H1 (cell line): Measurements from ENCODE around the gene MRPL34. TPM values are rescaled to one million over a fixed set of nuclear protein-coding genes. Genes with fewer than 3 reads are reported as not detected.
A peak's percentile ranks its signal among the peaks of the same experiment; 100 is the strongest.

Source experiments
- CTCF ChIA-PET: fragments of 300-600 bp; sonication (Branson Sonifier 250); formaldehyde crosslinking; loops from one replicate; lab custom pipeline; 2021; ENCODE audit not compliant: partially characterized antibody; lab: Charles Lee
- POLR2A ChIA-PET: fragments of 300-600 bp; sonication (Branson Sonifier 250); formaldehyde crosslinking; loops from one replicate; lab custom pipeline; 2021; ENCODE audit warnings: inconsistent platforms; ENCODE audit not compliant: partially characterized antibody; lab: Charles Lee
- DNase-seq, 2 experiments: peaks; one replicate each; pipeline versions ENCODE4 v3.0.0 to v3.0.0-alpha.2; 2010 to 2022; ENCODE audit warnings: low spot score in 2 of 2, low read depth in 1 of 2, mixed read lengths in 1 of 2
- FAIRE-seq: peaks from 2 replicates; lab custom pipeline; 2011; peaks lifted over from hg19 to GRCh38; lab: Jason Lieb, UNC
- H2AFZ ChIP-seq: 2 replicates; pipeline ENCODE4 v1.8.1; 2012; ENCODE audit warnings: low read length, inconsistent platforms
- H2AK5ac ChIP-seq: 2 replicates; pipeline ENCODE4 v1.6.1; 2013; ENCODE audit warnings: low read depth, low read length
- H2BK120ac ChIP-seq: replicated peaks from 2 replicates; pipeline ENCODE3; 2013; ENCODE audit warnings: low read depth, low read length, inconsistent platforms
- H2BK12ac ChIP-seq: 2 replicates; pipeline ENCODE4 v1.6.1; 2013; ENCODE audit warnings: low read depth, low read length
- H2BK15ac ChIP-seq: 2 replicates; pipeline ENCODE4 v1.6.1; 2013; ENCODE audit warnings: low read length
- H2BK20ac ChIP-seq: 2 replicates; pipeline ENCODE4 v1.6.1; 2013; ENCODE audit warnings: low read length
- H2BK5ac ChIP-seq: 2 replicates; pipeline ENCODE4 v1.6.1; 2013; ENCODE audit warnings: low read depth, low read length
- H3K14ac ChIP-seq: 2 replicates; pipeline ENCODE4 v1.6.1; 2013; ENCODE audit warnings: inconsistent platforms; ENCODE audit not compliant: insufficient read length
- H3K18ac ChIP-seq: 2 replicates; pipeline ENCODE4 v1.6.1; 2013; ENCODE audit warnings: low read length; ENCODE audit errors: extremely low read depth
- H3K23ac ChIP-seq: 2 replicates; pipeline ENCODE4 v1.6.1; 2013; ENCODE audit warnings: inconsistent platforms; ENCODE audit not compliant: insufficient read length
- H3K23me2 ChIP-seq: 2 replicates; pipeline ENCODE4 v1.6.1; 2013; ENCODE audit warnings: low read depth, low read length
- H3K27ac ChIP-seq: 2 replicates; pipeline ENCODE4 v1.6.1; 2011; ENCODE audit warnings: low read depth, low read length, inconsistent platforms
- H3K27me3 ChIP-seq, 4 experiments: replicated peaks in 1 of 4; 1 replicate in 1 of 4; 2 replicates in 3 of 4; pipeline versions ENCODE4 v1.6.1 to v1.8.1; 2011 to 2013; ENCODE audit warnings: low read length in 3 of 4, mild to moderate bottlenecking in 3 of 4, inconsistent platforms in 2 of 4, mixed read lengths in 2 of 4, moderate library complexity in 1 of 4; ENCODE audit not compliant: control insufficient read depth in 3 of 4, insufficient read depth in 3 of 4; ENCODE audit errors: extremely low read depth in 1 of 4
- H3K36me3 ChIP-seq, 4 experiments: 2 replicates each; pipeline versions ENCODE4 v1.6.1 to v1.8.1; 2011 to 2013; ENCODE audit warnings: mild to moderate bottlenecking in 4 of 4, low read length in 3 of 4, moderate library complexity in 2 of 4, control low read depth in 1 of 4, inconsistent platforms in 1 of 4; ENCODE audit not compliant: insufficient read depth in 4 of 4, control insufficient read depth in 2 of 4
- H3K4ac ChIP-seq: replicated peaks from 2 replicates; pipeline ENCODE3; 2013; ENCODE audit warnings: low read length, low read depth, mixed read lengths, inconsistent platforms; ENCODE audit not compliant: insufficient read length
- H3K4me1 ChIP-seq, 4 experiments: replicated peaks in 1 of 4; 1 replicate in 1 of 4; 2 replicates in 3 of 4; pipeline versions ENCODE4 v1.6.1 to v1.8.1; 2011 to 2013; ENCODE audit warnings: low read length in 3 of 4, inconsistent platforms in 2 of 4, mixed read lengths in 1 of 4; ENCODE audit not compliant: insufficient read depth in 4 of 4, control insufficient read depth in 3 of 4
- H3K4me2 ChIP-seq, 2 experiments: 2 replicates each; pipeline versions ENCODE4 v1.6.1 to v1.8.1; 2011 to 2013; ENCODE audit warnings: low read depth in 2 of 2, low read length in 2 of 2, control low read depth in 1 of 2, inconsistent platforms in 1 of 2, mild to moderate bottlenecking in 1 of 2; ENCODE audit not compliant: insufficient read depth in 1 of 2
- H3K4me3 ChIP-seq, 4 experiments: fragments of 200-600, 300-600 bp in 1 of 4; sonication (generic), shearing (Covaris generic), sonication (Bioruptor Twin) in 1 of 4; 2 replicates each; pipeline versions ENCODE4 v1.5.1 to v1.8.1; 2011 to 2016; ENCODE audit warnings: low read length in 4 of 4, low read depth in 3 of 4, control low read depth in 2 of 4, inconsistent platforms in 2 of 4, mild to moderate bottlenecking in 2 of 4, mixed read lengths in 1 of 4, moderate library complexity in 1 of 4; ENCODE audit not compliant: insufficient read depth in 2 of 4; ENCODE audit errors: extremely low read depth in 1 of 4
- H3K56ac ChIP-seq: replicated peaks from 2 replicates; pipeline ENCODE3; 2013; ENCODE audit warnings: low read depth, mild to moderate bottlenecking, mixed read lengths, low read length, inconsistent platforms; ENCODE audit not compliant: insufficient read length
- H3K79me1 ChIP-seq: 2 replicates; pipeline ENCODE4 v1.6.1; 2013; ENCODE audit warnings: low read depth, low read length, control low read depth
- H3K79me2 ChIP-seq, 2 experiments: 2 replicates each; pipeline versions ENCODE4 v1.6.1 to v1.8.1; 2012 to 2013; ENCODE audit warnings: low read length in 2 of 2, mild to moderate bottlenecking in 2 of 2, inconsistent platforms in 1 of 2; ENCODE audit not compliant: insufficient read depth in 2 of 2, control insufficient read depth in 1 of 2
- H3K9ac ChIP-seq, 4 experiments: replicated peaks in 1 of 4; 1 replicate in 1 of 4; 2 replicates in 3 of 4; pipeline versions ENCODE4 v1.6.1 to v1.8.1; 2011 to 2013; ENCODE audit warnings: low read depth in 3 of 4, low read length in 3 of 4, control low read depth in 2 of 4, mild to moderate bottlenecking in 2 of 4, moderate library complexity in 2 of 4, inconsistent platforms in 1 of 4; ENCODE audit errors: extremely low read depth in 1 of 4
- H3K9me3 ChIP-seq, 2 experiments: 2 replicates each; pipeline versions ENCODE4 v1.6.1 to v1.8.1; 2012 to 2013; ENCODE audit warnings: mild to moderate bottlenecking in 2 of 2, moderate library complexity in 2 of 2, control low read depth in 1 of 2, inconsistent platforms in 1 of 2, low read depth in 1 of 2, low read length in 1 of 2, mixed read lengths in 1 of 2; ENCODE audit not compliant: insufficient read depth in 2 of 2
- H4K20me1 ChIP-seq, 2 experiments: replicated peaks in 1 of 2; 2 replicates each; pipeline versions ENCODE3 to v1.8.1; 2011 to 2013; ENCODE audit warnings: inconsistent platforms in 2 of 2, low read length in 2 of 2, mild to moderate bottlenecking in 1 of 2; ENCODE audit not compliant: insufficient read depth in 2 of 2, control insufficient read depth in 1 of 2
- H4K5ac ChIP-seq: 2 replicates; pipeline ENCODE4 v1.6.1; 2013; ENCODE audit warnings: low read length, low read depth, mixed read lengths, inconsistent platforms; ENCODE audit not compliant: insufficient read length
- H4K8ac ChIP-seq: 2 replicates; pipeline ENCODE4 v1.8.0; 2013; ENCODE audit warnings: mild to moderate bottlenecking, moderate library complexity, low read length, inconsistent platforms; ENCODE audit not compliant: insufficient read depth; ENCODE audit errors: extremely low read depth
- H4K91ac ChIP-seq: replicated peaks from 2 replicates; pipeline ENCODE3; 2013; ENCODE audit warnings: low read length, mixed read lengths, inconsistent platforms; ENCODE audit not compliant: insufficient read length
- BRCA1 ChIP-seq: IDR thresholded peaks from 2 replicates; pipeline ENCODE4 v1.6.1; 2012; ENCODE audit warnings: low read depth, low read length, improper control_type of control experiment
- CREB1 ChIP-seq: IDR thresholded peaks from 2 replicates; pipeline ENCODE4 v1.6.1; 2012; ENCODE audit warnings: inconsistent platforms
- HDAC2 ChIP-seq, 2 experiments: fragments of 300-600 bp in 1 of 2; sonication (generic) in 1 of 2; IDR thresholded peaks; 2 replicates each; pipeline ENCODE4 v1.6.1; 2011 to 2012; ENCODE audit warnings: low read depth in 2 of 2, low read length in 2 of 2, mild to moderate bottlenecking in 2 of 2, moderate library complexity in 2 of 2, borderline replicate concordance in 1 of 2, inconsistent platforms in 1 of 2
- KDM1A ChIP-seq: fragments of 200-600, 300-600 bp; sonication (generic); IDR thresholded peaks from 2 replicates; pipeline ENCODE4 v1.7.1; 2016; ENCODE audit warnings: mild to moderate bottlenecking, low read length, borderline replicate concordance
- RAD21 ChIP-seq, 2 experiments: IDR thresholded peaks in 1 of 2; conservative IDR thresholded peaks in 1 of 2; 2 replicates each; pipeline ENCODE4 v1.6.1; 2011; ENCODE audit warnings: low read depth in 2 of 2, low read length in 2 of 2, improper control_type of control experiment in 1 of 2, inconsistent platforms in 1 of 2, mild to moderate bottlenecking in 1 of 2, moderate library complexity in 1 of 2
- WGBS, 2 experiments: shearing (Covaris generic) in 1 of 2; methylation state at CpG; one replicate each; pipeline versions ENCODE4 v1.1.6 to v1.1.7; 2013 to 2015; ENCODE audit warnings: low lambda C conversion rate in 2 of 2, mixed read lengths in 2 of 2, inconsistent platforms in 1 of 2, low coverage in 1 of 2, missing lambda C conversion rate in 1 of 2; ENCODE audit not compliant: insufficient replicate concordance in 2 of 2, insufficient coverage in 1 of 2, insufficient read length in 1 of 2; ENCODE audit errors: extremely low coverage in 1 of 2, missing lambda C conversion rate in 1 of 2; 5-methylcytosine and 5-hydroxymethylcytosine counted together
- polyA plus RNA-seq, 7 experiments: library from polyadenylated mRNA; depleted of rRNA in 3 of 7; stranded (reverse) in 5 of 7; unstranded in 2 of 7; fragments of >200 nt in 5 of 7; fragments of 200-250 nt in 2 of 7; gene quantifications; 1 replicate in 5 of 7; 2 replicates in 1 of 7; 4 replicates in 1 of 7; pipeline versions ENCODE4 v1.2.1 to v1.2.3, GENCODE V29; 2011 to 2013; ENCODE audit warnings: missing spikeins in 2 of 7, mixed read lengths in 2 of 7
- total RNA-seq: library from RNA; stranded (reverse); fragmentation: NEBNext Ultra II Directional; extraction: Animal tissue kit (Norgen Biotek cat#: 25700); gene quantifications from 2 replicates; pipeline ENCODE4 v1.2.1, GENCODE V29; 2021
- TF ChIP-seq, protein P1 (sequence below), 3 experiments: IDR thresholded peaks; 1 replicate in 2 of 3; 2 replicates in 1 of 3; pipeline versions ENCODE4 v1.5.1 to v1.6.1; 2011; ENCODE audit warnings: low read length in 3 of 3, mild to moderate bottlenecking in 3 of 3, inconsistent platforms in 2 of 3, low read depth in 1 of 3, moderate library complexity in 1 of 3; ENCODE audit not compliant: insufficient read depth in 1 of 3; ENCODE audit errors: control extremely low read depth in 1 of 3

MRPL34 gene
- total and polyA plus RNA-seq, 2 of the 8 experiments (the other 6 are each of a cell fraction or from before 2014, with no cell fraction given): 91.9 to 99.6 TPM

DNA sequence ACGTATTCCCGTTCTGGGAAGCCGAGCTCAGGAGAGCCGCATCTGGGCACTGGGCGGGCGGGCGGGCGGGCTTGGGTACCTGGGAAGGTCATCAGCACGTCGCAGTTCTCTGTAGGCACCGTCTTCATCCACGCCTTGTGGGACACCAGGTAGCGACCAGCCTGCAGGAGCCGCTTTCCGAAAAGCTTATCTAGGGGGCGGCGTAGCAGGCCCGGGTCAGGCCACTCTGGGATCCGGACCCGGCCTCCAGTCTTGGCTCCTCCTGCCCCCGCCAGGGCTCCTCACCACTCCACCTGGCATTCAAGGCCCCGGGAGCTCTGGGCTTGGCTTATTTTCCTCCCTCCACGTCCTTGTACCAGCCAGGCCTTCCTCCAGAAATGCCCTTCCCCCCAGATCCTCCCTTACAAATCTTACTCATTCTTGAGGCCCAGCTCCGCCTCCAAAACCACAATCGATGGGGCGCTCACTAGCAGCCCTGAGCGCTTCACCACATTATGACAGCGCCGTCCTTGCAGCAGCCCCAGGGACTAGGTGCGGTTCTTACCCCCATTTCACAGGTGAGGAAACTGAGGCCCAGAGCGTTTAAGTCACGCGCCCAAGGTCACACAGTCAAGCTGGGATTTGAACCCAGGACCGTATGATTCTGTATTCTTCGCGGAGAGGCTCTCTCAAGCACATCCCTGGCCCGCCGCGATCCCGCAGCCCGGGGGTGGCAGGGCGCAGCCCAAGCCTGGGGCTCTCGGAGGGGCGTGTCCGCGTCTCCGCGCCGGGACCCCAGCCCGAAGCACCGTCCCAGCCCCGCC, 28.1 kb downstream of the MRPL34 start:
- Histone ChIP-seq H2AK5ac (no peak overlapping the region), H3K36me3 (no peaks in the 10 kb centered on the region), H2BK5ac (0 out of 2 replicates have a peak overlapping the region, but pooled peaks have one; percentile 60), H2AFZ (no peak overlapping the region), H4K5ac (peak overlapping the region; percentile 26), H3K9me3 (no peaks in the 10 kb centered on the region), H2BK20ac (no peak overlapping the region), H3K79me1 (peaks cover 5% of the 10 kb centered on the region; the same call in 1 of the 2 replicates), H2BK120ac (no peak overlapping the region), H2BK15ac (no peak overlapping the region), H3K4me1 (peaks cover 0 to 31% (median 23%) of the 10 kb centered on the region in 4 experiments; a peak in 6 of 7 replicates), H3K23ac (no peak overlapping the region), H3K4me2 (peak overlapping the region; percentile 71 to 88), H3K14ac (no peak overlapping the region), H2BK12ac (peak overlapping the region; percentile 97; the same call in 1 of the 2 replicates), H3K4ac (peak overlapping the region; percentile 29), H3K18ac (peak overlapping the region; percentile 87), H3K4me3 (peak overlapping the region; percentile 74 to 85 (median 78)), H3K9ac (peak overlapping the region in 2 of 4 experiments; percentile 69 to 70; a peak in 4 of 7 replicates), H4K91ac (peak overlapping the region; percentile 79), H3K79me2 (no peaks in the 10 kb centered on the region), H3K56ac (peak overlapping the region; percentile 73), H3K27me3 (no peaks in the 10 kb centered on the region; a peak in 1 of 7 replicates), H3K27ac (no peak overlapping the region)
- CTCF ChIA-PET: interaction anchor here (0.7 to 3.0 kb wide), 11 partner anchors 9 to 72 kb away, joined by 3 to 14 read pairs (median 5); partner anchors contain the start of genes DDA1 and MRPL34
- TF ChIP-seq CREB1 (no peak), RAD21 (IDR thresholded peaks at IDR 0.05 in 1 of 2, conservative IDR thresholded peaks at IDR 0.05 in 1 of 2; ENCODE audit: low read depth in 2 of 2, low read length in 2 of 2) (no peak), KDM1A (peak; percentile 96), HDAC2 (IDR thresholded peaks at IDR 0.05; ENCODE audit: borderline replicate concordance in 1 of 2, low read depth in 2 of 2, low read length in 2 of 2) (peak in 1 of 2 experiments; percentile 59; a peak in 1 of 4 replicates), BRCA1 (no peak)
- TF ChIP-seq, protein P1, sequence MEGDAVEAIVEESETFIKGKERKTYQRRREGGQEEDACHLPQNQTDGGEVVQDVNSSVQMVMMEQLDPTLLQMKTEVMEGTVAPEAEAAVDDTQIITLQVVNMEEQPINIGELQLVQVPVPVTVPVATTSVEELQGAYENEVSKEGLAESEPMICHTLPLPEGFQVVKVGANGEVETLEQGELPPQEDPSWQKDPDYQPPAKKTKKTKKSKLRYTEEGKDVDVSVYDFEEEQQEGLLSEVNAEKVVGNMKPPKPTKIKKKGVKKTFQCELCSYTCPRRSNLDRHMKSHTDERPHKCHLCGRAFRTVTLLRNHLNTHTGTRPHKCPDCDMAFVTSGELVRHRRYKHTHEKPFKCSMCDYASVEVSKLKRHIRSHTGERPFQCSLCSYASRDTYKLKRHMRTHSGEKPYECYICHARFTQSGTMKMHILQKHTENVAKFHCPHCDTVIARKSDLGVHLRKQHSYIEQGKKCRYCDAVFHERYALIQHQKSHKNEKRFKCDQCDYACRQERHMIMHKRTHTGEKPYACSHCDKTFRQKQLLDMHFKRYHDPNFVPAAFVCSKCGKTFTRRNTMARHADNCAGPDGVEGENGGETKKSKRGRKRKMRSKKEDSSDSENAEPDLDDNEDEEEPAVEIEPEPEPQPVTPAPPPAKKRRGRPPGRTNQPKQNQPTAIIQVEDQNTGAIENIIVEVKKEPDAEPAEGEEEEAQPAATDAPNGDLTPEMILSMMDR (IDR thresholded peaks at IDR 0.05; ENCODE audit: control extremely low read depth in 1 of 3, insufficient read depth in 1 of 3, low read depth in 1 of 3, low read length in 3 of 3): peak in 2 of 3 experiments; percentile 27 to 46; a peak in 3 of 4 replicates
- TF ChIP-seq, all 59 proteins: peak for 3
- POLR2A ChIA-PET: interaction anchor here (0.5 to 17.1 kb wide), 11 partner anchors 8 to 1582 kb away, joined by 3 to 329 read pairs (median 5); partner anchors contain the start of genes ABHD8, ANKLE1, DDA1 and MRPL34
- WGBS, 2 experiments: 13% methylated on average over 40 of the region's 52 CpGs; no CpG with 5 or more reads in 1 of the 2 experiments
- FAIRE-seq: no peak
- Histone ChIP-seq H3K23me2 (peaks cover 24% of the 10 kb centered on the region), H4K20me1 (peaks cover 0 to 14% of the 10 kb centered on the region in 2 experiments), H4K8ac (peak overlapping the region; percentile 92; the same call in 1 of the 2 replicates)
- DNase-seq: peak in 1 of 2 experiments; percentile 71
